ENCODE results near the gene RALGPS1.

DNA sequence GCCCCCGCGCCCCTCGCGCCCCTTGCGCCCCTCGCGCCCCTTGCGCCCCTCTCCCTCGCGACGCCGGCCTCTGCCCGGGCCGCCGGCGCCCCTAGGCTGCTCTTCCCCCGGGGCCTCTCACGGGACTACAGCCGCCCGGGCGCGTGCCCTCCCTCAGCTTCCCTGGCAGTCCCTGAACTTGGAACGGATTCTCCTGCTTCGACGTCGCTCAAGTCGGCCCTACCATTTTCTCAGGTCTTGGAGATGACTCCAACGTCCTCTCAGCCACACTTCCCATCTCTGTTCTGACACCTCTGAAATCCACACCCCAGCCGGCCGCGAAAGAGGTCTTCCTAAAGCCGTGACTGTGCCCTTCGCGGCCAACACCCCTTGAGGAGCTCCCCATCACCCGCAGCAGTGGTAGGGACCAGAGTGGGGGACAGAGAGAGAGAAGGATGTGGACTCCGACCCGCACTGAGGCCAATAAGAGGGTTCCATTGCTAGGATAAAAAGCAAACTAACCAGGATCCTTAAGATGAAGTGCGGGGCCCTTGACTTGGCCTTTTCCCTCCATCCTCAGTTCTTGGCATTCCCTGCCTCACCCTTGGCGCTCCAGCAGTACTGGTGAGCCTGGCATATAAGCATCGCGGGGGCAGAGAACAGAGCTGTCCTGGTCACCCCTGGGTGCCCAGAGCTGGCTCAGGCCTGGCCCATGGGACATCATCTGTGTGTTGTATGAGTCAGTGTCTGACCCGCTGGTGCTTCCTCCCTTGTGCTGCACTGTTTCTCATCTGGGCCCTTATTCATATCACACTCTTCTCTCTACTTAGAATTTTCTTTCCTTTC is 311.4 kb downstream of the RALGPS1 start:
- TF ChIP-seq, protein P1, sequence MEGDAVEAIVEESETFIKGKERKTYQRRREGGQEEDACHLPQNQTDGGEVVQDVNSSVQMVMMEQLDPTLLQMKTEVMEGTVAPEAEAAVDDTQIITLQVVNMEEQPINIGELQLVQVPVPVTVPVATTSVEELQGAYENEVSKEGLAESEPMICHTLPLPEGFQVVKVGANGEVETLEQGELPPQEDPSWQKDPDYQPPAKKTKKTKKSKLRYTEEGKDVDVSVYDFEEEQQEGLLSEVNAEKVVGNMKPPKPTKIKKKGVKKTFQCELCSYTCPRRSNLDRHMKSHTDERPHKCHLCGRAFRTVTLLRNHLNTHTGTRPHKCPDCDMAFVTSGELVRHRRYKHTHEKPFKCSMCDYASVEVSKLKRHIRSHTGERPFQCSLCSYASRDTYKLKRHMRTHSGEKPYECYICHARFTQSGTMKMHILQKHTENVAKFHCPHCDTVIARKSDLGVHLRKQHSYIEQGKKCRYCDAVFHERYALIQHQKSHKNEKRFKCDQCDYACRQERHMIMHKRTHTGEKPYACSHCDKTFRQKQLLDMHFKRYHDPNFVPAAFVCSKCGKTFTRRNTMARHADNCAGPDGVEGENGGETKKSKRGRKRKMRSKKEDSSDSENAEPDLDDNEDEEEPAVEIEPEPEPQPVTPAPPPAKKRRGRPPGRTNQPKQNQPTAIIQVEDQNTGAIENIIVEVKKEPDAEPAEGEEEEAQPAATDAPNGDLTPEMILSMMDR (IDR thresholded peaks at IDR 0.05), result no peak
- no peak for TF ChIP-seq SREBF2 (IDR thresholded peaks at IDR 0.05)
- TF ChIP-seq HOXB13 (CRISPR knock-in tag; IDR thresholded peaks at IDR 0.05; ENCODE audit: low read depth), result no peak
- no peak for TF ChIP-seq RAD21 (conservative IDR thresholded peaks at IDR 0.05 in 1 of 2, IDR thresholded peaks at IDR 0.05 in 1 of 2)
- no peak for TF ChIP-seq JUNB (IDR thresholded peaks at IDR 0.05)
- TF ChIP-seq, protein P2, sequence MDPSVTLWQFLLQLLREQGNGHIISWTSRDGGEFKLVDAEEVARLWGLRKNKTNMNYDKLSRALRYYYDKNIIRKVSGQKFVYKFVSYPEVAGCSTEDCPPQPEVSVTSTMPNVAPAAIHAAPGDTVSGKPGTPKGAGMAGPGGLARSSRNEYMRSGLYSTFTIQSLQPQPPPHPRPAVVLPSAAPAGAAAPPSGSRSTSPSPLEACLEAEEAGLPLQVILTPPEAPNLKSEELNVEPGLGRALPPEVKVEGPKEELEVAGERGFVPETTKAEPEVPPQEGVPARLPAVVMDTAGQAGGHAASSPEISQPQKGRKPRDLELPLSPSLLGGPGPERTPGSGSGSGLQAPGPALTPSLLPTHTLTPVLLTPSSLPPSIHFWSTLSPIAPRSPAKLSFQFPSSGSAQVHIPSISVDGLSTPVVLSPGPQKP (IDR thresholded peaks at IDR 0.05; ENCODE audit: low read depth, low read length), result no peak

All from A549 (cell line).